Activated T-cell treated with anti-CD3 and anti-CD28 coated beads for 24 hours (primary cell): ENCODE measurements around the gene TPK1.

Experiments
- DNase-seq: peaks from one replicate; pipeline ENCODE4 v3.0.0-alpha.2; 2020; ENCODE audit warnings: low read depth

The TPK1 gene

GRCh38 chr7:144835652-144836544 lies at the start of gene TPK1:
Gene TPK1 (minus strand): TSS chr7:144836053. CDS start chr7:144835602, 451 bp downstream.
- peak; percentile 85 for DNase-seq

- no peak for DNase-seq
Observed at GRCh38 chr7:144885478-144885877, 49.6 kb upstream of the TPK1 start.

GRCh38 chr7:144884896-144885295 lies 49.0 kb upstream of the TPK1 start:
- DNase-seq, result no peak

- DNase-seq, result no peak
Observed at GRCh38 chr7:144873316-144873845, 37.5 kb upstream of the TPK1 start.

GRCh38 chr7:144869082-144869481 lies 33.2 kb upstream of the TPK1 start:
- DNase-seq, result no peak

- no peak for DNase-seq
Observed at GRCh38 chr7:144866189-144866588, 30.3 kb upstream of the TPK1 start.

GRCh38 chr7:144863320-144863647 lies 27.4 kb upstream of the TPK1 start:
- DNase-seq, result no peak

- no peak for DNase-seq
Observed at GRCh38 chr7:144862612-144863319, 26.9 kb upstream of the TPK1 start.

GRCh38 chr7:144859739-144860138 lies 23.9 kb upstream of the TPK1 start:
- no peak for DNase-seq

- DNase-seq, result no peak
Observed at GRCh38 chr7:144857463-144857862, 21.6 kb upstream of the TPK1 start.

GRCh38 chr7:144854839-144855424 lies 19.1 kb upstream of the TPK1 start:
- no peak for DNase-seq

GRCh38 chr7:144853542-144853941 lies 17.7 kb upstream of the TPK1 start:
- no peak for DNase-seq

- DNase-seq, result no peak
Observed at GRCh38 chr7:144848078-144848477, 12.2 kb upstream of the TPK1 start.

- no peak for DNase-seq
Observed at GRCh38 chr7:144842377-144842851, 6.6 kb upstream of the TPK1 start.

GRCh38 chr7:144836545-144836842 lies 641 bp upstream of the TPK1 start:
- DNase-seq, result no peak

- peak; percentile 31 for DNase-seq
Observed at GRCh38 chr7:144835155-144835611, 670 bp downstream of the TPK1 start.

- no peak for DNase-seq
Observed at GRCh38 chr7:144834641-144835144, 1.2 kb downstream of the TPK1 start.

- no peak for DNase-seq
Observed at GRCh38 chr7:144830811-144831210, 5.0 kb downstream of the TPK1 start.

- no peak for DNase-seq
Observed at GRCh38 chr7:144830024-144830785, 5.6 kb downstream of the TPK1 start.

GRCh38 chr7:144827621-144828020 lies 8.2 kb downstream of the TPK1 start:
- DNase-seq, result no peak

- DNase-seq, result no peak
Observed at GRCh38 chr7:144826208-144826607, 9.6 kb downstream of the TPK1 start.

GRCh38 chr7:144824360-144824759 lies 11.5 kb downstream of the TPK1 start:
- no peak for DNase-seq
